NCI-H2107 (cell line): ENCODE data around the gene CDC37L1.
"Not testable (repeated sequence)": the region's sequence is repeated elsewhere in the genome, so short reads cannot be mapped to it uniquely, and the experiment has no call there.

Experiments
- DNase-seq: peaks from one replicate; lab custom pipeline; 2025; lab: John Stamatoyannopoulos, UW

Gene CDC37L1

GRCh38 chr9:4679268-4680172 lies at the start of gene CDC37L1:
Gene CDC37L1, plus strand, starts transcription at chr9:4679569. Its CDS starts 199 bp downstream, at chr9:4679768.
- DNase-seq = peak; percentile 87

- no peak for DNase-seq
Observed at GRCh38 chr9:4630836-4631235, 48.5 kb upstream of the CDC37L1 start.

- DNase-seq = no peak
Observed at GRCh38 chr9:4638968-4639367, 40.4 kb upstream of the CDC37L1 start.

- DNase-seq = no peak
Observed at GRCh38 chr9:4639420-4639819, 39.9 kb upstream of the CDC37L1 start.

GRCh38 chr9:4640027-4640426 lies 39.3 kb upstream of the CDC37L1 start:
- DNase-seq = peak; percentile 22

- DNase-seq = no peak
Observed at GRCh38 chr9:4642351-4642750, 37.0 kb upstream of the CDC37L1 start.

- no peak for DNase-seq
Observed at GRCh38 chr9:4654084-4654483, 25.3 kb upstream of the CDC37L1 start.

- DNase-seq = no peak
Observed at GRCh38 chr9:4654538-4654937, 24.8 kb upstream of the CDC37L1 start.

- DNase-seq = not testable (repeated sequence)
Observed at GRCh38 chr9:4656196-4656595, 23.2 kb upstream of the CDC37L1 start.

GRCh38 chr9:4656621-4657020 lies 22.7 kb upstream of the CDC37L1 start:
- no peak for DNase-seq

GRCh38 chr9:4657426-4658159 lies 21.8 kb upstream of the CDC37L1 start:
- DNase-seq = no peak

GRCh38 chr9:4660665-4661064 lies 18.7 kb upstream of the CDC37L1 start:
- DNase-seq = not testable (repeated sequence)

GRCh38 chr9:4661165-4661564 lies 18.2 kb upstream of the CDC37L1 start:
- no peak for DNase-seq

GRCh38 chr9:4661611-4662010 lies 17.8 kb upstream of the CDC37L1 start:
- DNase-seq = no peak

- DNase-seq = peak; percentile 94
Observed at GRCh38 chr9:4662108-4662988, 17.0 kb upstream of the CDC37L1 start, which contains the start of gene PLPP6. Gene PLPP6, plus strand, starts transcription at chr9:4662294. Its CDS starts 82 bp downstream, at chr9:4662376.

- no peak for DNase-seq
Observed at GRCh38 chr9:4662989-4663792, 16.2 kb upstream of the CDC37L1 start.

- DNase-seq = no peak
Observed at GRCh38 chr9:4663956-4664355, 15.4 kb upstream of the CDC37L1 start.

GRCh38 chr9:4665357-4665756 lies 14.0 kb upstream of the CDC37L1 start:
- DNase-seq = no peak

GRCh38 chr9:4666042-4666699 lies 13.2 kb upstream of the CDC37L1 start, which contains the start of gene SPATA6L:
Gene SPATA6L, minus strand, starts transcription at chr9:4666480. Its CDS starts 230 bp downstream, at chr9:4666250.
- DNase-seq = peak; percentile 52

GRCh38 chr9:4667681-4668080 lies 11.7 kb upstream of the CDC37L1 start:
- no peak for DNase-seq
